Osteoblast (primary cell): ENCODE measurements around the gene MYPOP. TPM values are rescaled to one million over a fixed set of nuclear protein-coding genes. Genes with fewer than 3 reads are reported as not detected.
A peak's percentile ranks its signal among the peaks of the same experiment; 100 is the strongest.

Experiments
- DNase-seq: peaks from one replicate; pipeline ENCODE4 v3.0.0; 2011; ENCODE audit warnings: low spot score, mixed read lengths; ENCODE audit not compliant: insufficient read length; ENCODE audit errors: missing footprints
- H2AFZ ChIP-seq: 2 replicates; pipeline ENCODE4 v1.6.0; 2011; ENCODE audit warnings: mild to moderate bottlenecking, low read length
- H3K27ac ChIP-seq: 2 replicates; pipeline ENCODE4 v1.5.1; 2011; ENCODE audit warnings: mild to moderate bottlenecking, low read depth, low read length, moderate library complexity
- H3K27me3 ChIP-seq: 2 replicates; pipeline ENCODE4 v1.6.0; 2012; ENCODE audit warnings: mild to moderate bottlenecking, control low read depth, inconsistent platforms, low read length, moderate library complexity; ENCODE audit not compliant: insufficient read depth
- H3K36me3 ChIP-seq: 2 replicates; pipeline ENCODE4 v1.5.1; 2011; ENCODE audit warnings: mild to moderate bottlenecking, low read length, control low read depth, moderate library complexity; ENCODE audit not compliant: insufficient read depth
- H3K4me1 ChIP-seq: 2 replicates; pipeline ENCODE4 v1.5.1; 2011; ENCODE audit warnings: mild to moderate bottlenecking, low read length, control low read depth, moderate library complexity; ENCODE audit not compliant: insufficient read depth
- H3K4me2 ChIP-seq: 2 replicates; pipeline ENCODE4 v1.6.0; 2011; ENCODE audit warnings: mild to moderate bottlenecking, low read length; ENCODE audit not compliant: insufficient read depth
- H3K4me3 ChIP-seq: fragments of 200-600 bp; sonication (generic); 3 replicates; pipeline ENCODE4 v1.5.1; 2012; ENCODE audit warnings: mild to moderate bottlenecking, low read length, inconsistent platforms; ENCODE audit not compliant: insufficient read depth
- H3K79me2 ChIP-seq: 2 replicates; pipeline ENCODE4 v1.6.0; 2012; ENCODE audit warnings: mild to moderate bottlenecking, low read length, control low read depth, inconsistent platforms; ENCODE audit not compliant: insufficient read depth
- H3K9me3 ChIP-seq: 2 replicates; pipeline ENCODE4 v1.5.1; 2011; ENCODE audit warnings: low read depth, low read length, control low read depth
- H4K20me1 ChIP-seq: 2 replicates; pipeline ENCODE4 v1.6.0; 2012; ENCODE audit warnings: mild to moderate bottlenecking, low read length, control low read depth; ENCODE audit not compliant: insufficient read depth
- CTCF ChIP-seq: IDR thresholded peaks from 2 replicates; pipeline ENCODE4 v1.5.1; 2011; ENCODE audit warnings: mild to moderate bottlenecking, low read depth, low read length, moderate library complexity; ENCODE audit errors: extremely low read depth
- total RNA-seq: library from RNA; depleted of rRNA; stranded (reverse); fragments of >200 nt; gene quantifications from 2 replicates; pipeline ENCODE4 v1.2.3, GENCODE V29; 2012

The MYPOP gene
- total RNA-seq, 1 donor: 3.3 TPM

GRCh38 chr19:45922281-45922680 is 19.9 kb upstream of the MYPOP start:
- DNase-seq: peak; percentile 89
- H3K36me3 ChIP-seq: no peaks in the 10 kb centered on the region
- H3K27me3 ChIP-seq: peaks cover 22% of the 10 kb centered on the region
- H4K20me1 ChIP-seq: no peaks in the 10 kb centered on the region
- H2AFZ ChIP-seq: no peak overlapping the region
- H3K4me1 ChIP-seq: no peaks in the 10 kb centered on the region
- H3K4me2 ChIP-seq: no peak overlapping the region
- no peaks in the 10 kb centered on the region for H3K79me2 ChIP-seq
- peak; percentile 27 for TF ChIP-seq CTCF
- no peaks in the 10 kb centered on the region for H3K9me3 ChIP-seq
- no peak overlapping the region for H3K4me3 ChIP-seq
- H3K27ac ChIP-seq: no peak overlapping the region

- H3K4me3 ChIP-seq: no peak overlapping the region
- H2AFZ ChIP-seq: no peak overlapping the region
- H4K20me1 ChIP-seq: no peaks in the 10 kb centered on the region
- peaks cover 22% of the 10 kb centered on the region for H3K27me3 ChIP-seq
- H3K36me3 ChIP-seq: no peaks in the 10 kb centered on the region
- no peak for TF ChIP-seq CTCF
- no peaks in the 10 kb centered on the region for H3K79me2 ChIP-seq
- no peaks in the 10 kb centered on the region for H3K4me1 ChIP-seq
- H3K9me3 ChIP-seq: no peaks in the 10 kb centered on the region
- no peak overlapping the region for H3K27ac ChIP-seq
- no peak overlapping the region for H3K4me2 ChIP-seq
- peak; percentile 27 for DNase-seq
These were observed 18.0 kb upstream of the MYPOP start for GRCh38 chr19:45920458-45920857.

- H2AFZ ChIP-seq: no peak overlapping the region
- H3K27me3 ChIP-seq: peaks cover 22% of the 10 kb centered on the region
- H3K79me2 ChIP-seq: no peaks in the 10 kb centered on the region
- no peak overlapping the region for H3K4me2 ChIP-seq
- peak; percentile 32 for DNase-seq
- no peaks in the 10 kb centered on the region for H4K20me1 ChIP-seq
- no peaks in the 10 kb centered on the region for H3K9me3 ChIP-seq
- no peak overlapping the region for H3K4me3 ChIP-seq
- H3K4me1 ChIP-seq: no peaks in the 10 kb centered on the region
- H3K27ac ChIP-seq: no peak overlapping the region
- H3K36me3 ChIP-seq: no peaks in the 10 kb centered on the region
- TF ChIP-seq CTCF: no peak
These were observed 17.3 kb upstream of the MYPOP start for GRCh38 chr19:45919678-45920077.

GRCh38 chr19:45918721-45919120 is 16.3 kb upstream of the MYPOP start:
- TF ChIP-seq CTCF: no peak
- H3K27me3 ChIP-seq: peaks cover 22% of the 10 kb centered on the region
- H3K79me2 ChIP-seq: no peaks in the 10 kb centered on the region

More at GRCh38 chr19:45918721-45919120, 16.3 kb upstream of the MYPOP start:
- no peak overlapping the region for H3K4me2 ChIP-seq
- no peak for DNase-seq
- H3K4me1 ChIP-seq: no peaks in the 10 kb centered on the region
- no peaks in the 10 kb centered on the region for H3K9me3 ChIP-seq
- no peaks in the 10 kb centered on the region for H3K36me3 ChIP-seq
- no peaks in the 10 kb centered on the region for H4K20me1 ChIP-seq
- no peak overlapping the region for H2AFZ ChIP-seq
- no peak overlapping the region for H3K4me3 ChIP-seq
- H3K27ac ChIP-seq: no peak overlapping the region
